Endothelial cell of umbilical vein (primary cell): ENCODE measurements around the gene PIGW. TPM values are rescaled to one million over a fixed set of nuclear protein-coding genes. Genes with fewer than 3 reads are reported as not detected.

Experiments used
- BruUV-seq: library from RNA; stranded (reverse); fragments of 400-500 nt; replicated peaks from 2 replicates; lab custom pipeline; 2021; lab: Mats Ljungman, UMichigan
- CTCF ChIA-PET: fragments of 300-600, 350-600 bp; sonication (Branson Sonifier 250); formaldehyde crosslinking; loops from one replicate; lab custom pipeline; 2021; ENCODE audit warnings: antibody characterized with exemption, inconsistent platforms; lab: Charles Lee
- POLR2A ChIA-PET: fragments of 300-600, 350-600 bp; sonication (Branson Sonifier 250); formaldehyde crosslinking; loops from one replicate; lab custom pipeline; 2021; ENCODE audit warnings: antibody characterized with exemption, inconsistent platforms; lab: Charles Lee
- DNase-seq: peaks from one replicate; pipeline ENCODE4 v3.0.0-alpha.2; 2011; ENCODE audit warnings: low read depth, low spot score
- FAIRE-seq: peaks from 2 replicates; lab custom pipeline; 2011; peaks lifted over from hg19 to GRCh38; lab: Jason Lieb, UNC
- H2AFZ ChIP-seq: 2 replicates; pipeline ENCODE4 v1.6.0; 2012; ENCODE audit warnings: low read depth, low read length, control low read depth, inconsistent platforms
- H3K27ac ChIP-seq: 2 replicates; pipeline ENCODE4 v1.5.1; 2011; ENCODE audit warnings: low read depth, mild to moderate bottlenecking, control low read depth, low read length, moderate library complexity; ENCODE audit not compliant: insufficient read depth
- H3K27me3 ChIP-seq, 2 experiments: 2 replicates each; pipeline versions ENCODE4 v1.6.0 to v1.6.1; 2011; ENCODE audit warnings: low read length in 2 of 2, mixed read lengths in 1 of 2; ENCODE audit not compliant: control insufficient read depth in 2 of 2, insufficient read depth in 2 of 2
- H3K36me3 ChIP-seq, 2 experiments: 2 replicates in 1 of 2; 3 replicates in 1 of 2; pipeline ENCODE4 v1.5.1; 2011; ENCODE audit warnings: low read length in 2 of 2, mild to moderate bottlenecking in 1 of 2, moderate library complexity in 1 of 2; ENCODE audit not compliant: control insufficient read depth in 2 of 2, insufficient read depth in 2 of 2; ENCODE audit errors: extremely low read depth in 1 of 2
- H3K4me1 ChIP-seq: 3 replicates; pipeline ENCODE4 v1.5.1; 2011; ENCODE audit warnings: mild to moderate bottlenecking, low read length; ENCODE audit not compliant: control insufficient read depth, insufficient read depth; ENCODE audit errors: extremely low read depth
- H3K4me2 ChIP-seq: 2 replicates; pipeline ENCODE4 v1.6.1; 2011; ENCODE audit warnings: low read length, control low read depth, mixed read lengths; ENCODE audit not compliant: insufficient read depth
- H3K4me3 ChIP-seq, 3 experiments: fragments of 200-600 bp in 1 of 3; sonication (generic), shearing (Covaris generic) in 1 of 3; replicated peaks in 1 of 3; 2 replicates each; pipeline ENCODE4 v1.5.1; 2011 to 2016; ENCODE audit warnings: control low read depth in 3 of 3, low read length in 3 of 3, mild to moderate bottlenecking in 2 of 3, inconsistent platforms in 1 of 3, low read depth in 1 of 3, moderate library complexity in 1 of 3; ENCODE audit not compliant: insufficient read depth in 1 of 3
- H3K79me2 ChIP-seq: 2 replicates; pipeline ENCODE4 v1.6.0; 2012; ENCODE audit warnings: low read length, inconsistent platforms; ENCODE audit not compliant: control insufficient read depth, insufficient read depth
- H3K9ac ChIP-seq: replicated peaks from 2 replicates; pipeline ENCODE3; 2011; ENCODE audit warnings: low read length, control low read depth; ENCODE audit not compliant: insufficient read depth; ENCODE audit errors: extremely low read depth
- H3K9me1 ChIP-seq: replicated peaks from 3 replicates; pipeline ENCODE4 v1.6.0; 2011; ENCODE audit warnings: mild to moderate bottlenecking, low read length; ENCODE audit not compliant: control insufficient read depth, insufficient read depth; ENCODE audit errors: extremely low read depth
- H3K9me3 ChIP-seq: replicated peaks from 2 replicates; pipeline ENCODE4 v1.5.1; 2012; ENCODE audit warnings: low read length, inconsistent platforms; ENCODE audit not compliant: control insufficient read depth, insufficient read depth
- H4K20me1 ChIP-seq: replicated peaks from 2 replicates; pipeline ENCODE3; 2011; ENCODE audit warnings: mild to moderate bottlenecking, low read length; ENCODE audit not compliant: control insufficient read depth, insufficient read depth; ENCODE audit errors: extremely low read depth
- CTCF ChIP-seq, 2 donors: IDR thresholded peaks; 1 replicate in 1 of 2; 2 replicates in 1 of 2; pipeline ENCODE4 v1.5.1; 2011; ENCODE audit warnings: low read length in 2 of 2, mild to moderate bottlenecking in 2 of 2, moderate library complexity in 2 of 2, control low read depth in 1 of 2, inconsistent platforms in 1 of 2, low read depth in 1 of 2; ENCODE audit not compliant: insufficient read depth in 1 of 2; ENCODE audit errors: extremely low read depth in 1 of 2
- MAX ChIP-seq: IDR thresholded peaks from 2 replicates; pipeline ENCODE4 v1.6.1; 2011; ENCODE audit not compliant: insufficient read depth, insufficient read length
- POLR2AphosphoS5 ChIP-seq: IDR thresholded peaks from 2 replicates; pipeline ENCODE4 v1.6.1; 2012; ENCODE audit warnings: low read depth, mild to moderate bottlenecking, control low read depth, low read length, moderate library complexity; ENCODE audit not compliant: insufficient read depth
- dilution Hi-C: fragments of 300-500 bp; cut with MboI; formaldehyde crosslinking; loops from one replicate; pipeline ENCODE4 v1.15.0; 2019; ENCODE audit warnings: low sequenced_read_pairs; ENCODE audit not compliant: extremely low pct_ligation_motif_present
- intact Hi-C: fragments of 100-400 bp; cut with micrococcal nuclease; formaldehyde crosslinking; loops from one replicate; pipeline ENCODE4 v1.10.0; 2022
- polyA plus RNA-seq, 4 experiments: library from polyadenylated mRNA; depleted of rRNA in 3 of 4; stranded (reverse) in 3 of 4; unstranded in 1 of 4; fragments of >200 nt; gene quantifications; 2 replicates each; pipeline versions ENCODE4 v1.2.1 to v1.2.3, GENCODE V29; 2011 to 2012; ENCODE audit warnings: missing spikeins in 1 of 4
- total RNA-seq: library from RNA; stranded (reverse); gene quantifications from 2 replicates; pipeline ENCODE4 v1.2.3, GENCODE V29; 2021

PIGW gene
- total and polyA plus RNA-seq, 2 donors (not counting 3 experiments of a cell fraction or from before 2014, with no cell fraction given): 5.9 to 13.1 TPM

GRCh38 chr17:36575028-36575427 is 40.2 kb downstream of the PIGW start:
- no TSS peak for BruUV-seq

More at GRCh38 chr17:36575028-36575427, 40.2 kb downstream of the PIGW start:
- TF ChIP-seq MAX (no peak), POLR2AphosphoS5 (no peak), CTCF (IDR thresholded peaks at IDR 0.05; ENCODE audit: extremely low read depth in 1 of 2, insufficient read depth in 1 of 2, low read depth in 1 of 2, low read length in 2 of 2) (no peak)
- FAIRE-seq (no peak), DNase-seq (no peak)
- no peaks in the 10 kb centered on the region for H3K4me1 ChIP-seq
- ChIA-PET POLR2A (no interaction called here), CTCF (interaction anchor here (1.2 kb wide), 1 partner anchor 9 kb away, joined by 5 read pairs; no protein-coding TSS in a partner anchor)
- dilution Hi-C loops (no loop called here), intact Hi-C loops (no loop called here)
- peaks cover 52% of the 10 kb centered on the region for H3K79me2 ChIP-seq
- no peak overlapping the region for H3K4me2 ChIP-seq
- no peak overlapping the region for H2AFZ ChIP-seq
- H3K36me3 ChIP-seq: peaks cover 17 to 19% of the 10 kb centered on the region in 2 experiments
- H4K20me1 ChIP-seq: no peaks in the 10 kb centered on the region
- no peaks in the 10 kb centered on the region for H3K9me3 ChIP-seq
- H3K9ac ChIP-seq: no peak overlapping the region
- no peak overlapping the region for H3K27ac ChIP-seq
- H3K27me3 ChIP-seq: no peaks in the 10 kb centered on the region
- no peaks in the 10 kb centered on the region for H3K9me1 ChIP-seq
- no peak overlapping the region for H3K4me3 ChIP-seq
